ENCODE results near the gene PMVK.
"Not testable (repeated sequence)": the region's sequence is repeated elsewhere in the genome, so short reads cannot be mapped to it uniquely, and the experiment has no call there.

The PMVK gene

GRCh38 chr1:154936555-154937084, at the start of gene PMVK:
TSS of gene PMVK (minus strand) at chr1:154936719. CDS start at chr1:154936685, 34 bp downstream.
- peak; percentile 98 for DNase-seq

- peak; percentile 55 for DNase-seq
Observed at GRCh38 chr1:154983776-154984466, 47.4 kb upstream of the PMVK start.

DNA sequence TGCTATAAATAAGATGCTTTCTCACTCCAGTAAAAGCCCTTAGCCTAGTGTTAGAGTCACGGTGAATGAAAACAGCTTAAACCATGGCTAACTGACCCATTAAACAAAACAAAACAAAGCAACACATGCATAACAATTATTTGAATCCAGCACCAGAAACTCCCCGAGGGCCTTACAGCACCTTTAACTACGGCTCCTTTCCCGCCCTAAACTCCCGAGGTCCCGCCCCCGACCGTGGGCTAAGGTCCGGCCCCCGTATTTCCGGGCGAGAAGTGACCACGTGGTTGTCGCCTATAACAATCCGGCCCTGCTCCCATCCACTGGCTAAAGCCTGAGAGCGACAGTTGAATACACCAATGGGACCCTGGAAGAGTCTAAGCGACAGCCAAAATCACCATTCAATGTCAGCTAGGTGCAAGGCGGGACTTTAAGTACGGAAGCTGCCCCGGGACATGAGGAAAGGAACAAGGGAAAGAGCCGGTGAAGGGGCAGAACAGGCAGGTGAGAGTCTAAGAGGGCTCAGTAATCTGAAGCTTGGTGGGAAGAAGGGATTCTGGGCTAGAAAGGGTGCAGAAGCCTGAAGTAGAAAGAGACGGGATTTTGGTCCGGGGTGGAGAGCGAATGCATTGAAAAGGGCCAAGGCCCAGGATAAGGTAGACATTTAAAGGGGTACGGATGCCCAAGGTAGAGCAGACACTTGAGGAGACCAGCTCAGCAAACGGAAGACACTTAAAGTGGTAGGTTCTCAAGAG, 46.6 kb upstream of the PMVK start, which contains the start of gene FLAD1:
TSS of gene FLAD1 (plus strand) at position 448 of the 752 bp plus-strand sequence. CDS start 351 bp downstream, outside the sequence.
- peak; percentile 100 for DNase-seq

DNA sequence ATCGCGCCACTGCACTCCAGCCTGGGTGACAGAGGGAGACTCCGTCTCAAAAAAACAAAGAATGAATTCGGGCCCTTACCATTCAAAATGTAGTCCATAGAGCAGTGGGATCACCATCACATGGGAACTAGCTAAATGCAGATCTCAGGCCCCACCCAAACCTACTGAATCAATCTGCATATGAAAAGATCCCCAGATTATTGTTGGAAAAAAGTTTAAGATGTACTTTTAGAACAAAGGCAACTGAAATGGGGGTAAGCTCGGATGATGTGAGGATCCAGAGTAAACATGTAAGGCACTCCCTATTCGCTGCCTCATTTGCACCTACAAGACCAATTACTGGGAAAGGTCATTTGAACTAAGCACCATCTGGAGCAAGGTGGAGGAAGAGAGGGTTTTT, 45.8 kb upstream of the PMVK start:
- DNase-seq = peak; percentile 74

GRCh38 chr1:154978360-154978759, 41.8 kb upstream of the PMVK start:
- DNase-seq = no peak

- not testable (repeated sequence) for DNase-seq
Observed at GRCh38 chr1:154977762-154978161, 41.2 kb upstream of the PMVK start.

GRCh38 chr1:154975409-154976059, 39.0 kb upstream of the PMVK start:
- DNase-seq = no peak

DNA sequence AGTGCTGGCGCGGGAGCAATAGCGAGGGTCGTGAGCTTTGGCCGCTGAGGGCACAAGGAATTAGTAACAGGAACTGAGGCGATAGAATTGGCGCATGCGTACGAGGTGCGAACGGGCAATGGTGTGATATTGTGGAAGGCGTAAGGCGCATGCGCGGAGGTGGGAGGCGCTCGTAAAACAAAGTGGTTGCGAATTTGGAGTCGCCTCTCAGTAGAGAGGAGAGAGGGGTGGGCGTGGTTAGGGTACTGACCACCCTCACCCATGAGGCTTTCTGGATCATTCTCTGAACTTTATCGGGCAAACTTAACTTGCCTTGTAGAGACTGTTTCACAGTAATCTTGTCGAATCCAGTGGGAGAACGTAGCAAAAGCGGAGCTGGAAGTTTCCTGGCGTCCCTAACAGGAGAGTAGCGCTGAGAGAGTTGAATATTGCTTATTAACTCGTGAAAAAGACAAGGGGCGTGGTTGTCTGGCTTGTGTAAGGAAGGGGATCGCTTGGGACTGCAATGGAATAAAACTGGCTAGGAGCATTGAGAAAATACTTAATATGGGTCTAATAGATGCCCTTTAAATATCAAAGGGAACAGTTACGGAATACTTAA, 38.4 kb upstream of the PMVK start:
- DNase-seq = peak; percentile 99

GRCh38 chr1:154974102-154974807, 37.7 kb upstream of the PMVK start, which contains the start of gene CKS1B:
TSS of gene CKS1B (plus strand) at chr1:154974681. CDS start at chr1:154974746, 65 bp downstream.
- peak; percentile 100 for DNase-seq

GRCh38 chr1:154973344-154974101, 37.0 kb upstream of the PMVK start:
- DNase-seq = peak; percentile 99

- peak; percentile 52 for DNase-seq
Observed at GRCh38 chr1:154972517-154973343, 36.2 kb upstream of the PMVK start.

DNA sequence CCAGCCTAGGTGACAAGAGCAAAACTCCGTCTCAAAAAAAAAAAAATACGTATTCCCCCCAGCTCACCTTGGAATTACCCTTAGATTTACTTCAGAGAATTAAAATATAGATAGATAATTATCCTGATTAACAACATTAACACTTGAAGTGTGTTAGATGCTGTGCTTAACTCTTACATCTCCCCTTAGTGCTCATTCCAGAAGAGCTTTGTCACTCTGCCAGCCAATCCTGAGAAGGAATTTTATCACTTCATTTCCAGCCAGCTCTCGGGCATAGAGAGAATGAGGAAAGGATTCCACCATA, 35.6 kb upstream of the PMVK start:
- DNase-seq = no peak

GRCh38 chr1:154971341-154971998, 35.0 kb upstream of the PMVK start:
- DNase-seq = no peak

DNA sequence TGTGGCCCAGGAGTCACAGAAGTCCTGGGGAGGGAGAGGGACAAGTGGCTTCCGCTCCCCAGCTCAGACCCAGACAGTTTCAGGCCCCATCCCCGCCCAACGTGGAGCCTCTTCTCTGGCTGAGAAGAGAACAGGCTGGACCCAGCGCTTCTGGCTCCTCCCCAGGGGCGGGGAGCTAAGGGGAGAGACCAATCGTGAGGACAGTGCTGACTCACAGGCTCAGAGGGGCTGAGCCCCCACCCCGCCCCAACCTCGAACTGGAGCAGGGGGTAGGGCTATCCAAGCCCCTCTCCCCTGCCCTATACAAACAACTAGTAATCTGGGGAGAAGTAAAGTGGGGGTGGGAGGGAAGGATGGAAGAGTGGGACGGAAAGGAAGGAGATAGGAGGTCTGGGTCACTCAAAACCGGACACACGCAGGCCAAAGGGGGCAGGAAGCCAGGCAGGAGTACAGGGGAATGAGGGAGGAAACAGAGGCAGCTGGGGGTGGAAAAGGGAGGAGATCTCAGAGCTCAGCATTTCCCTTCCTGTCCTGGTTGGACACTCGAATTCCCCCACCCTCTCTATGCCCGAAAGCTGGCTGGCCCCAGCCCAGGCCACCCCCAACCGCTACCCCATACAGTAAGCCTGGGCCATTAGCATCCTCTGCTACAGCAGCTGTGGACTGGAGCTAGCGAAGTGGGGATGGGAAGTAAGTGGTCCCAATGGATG, 34.3 kb upstream of the PMVK start, which contains the start of gene SHC1:
TSS of gene SHC1 (minus strand) at position 117 of the 710 bp plus-strand sequence. CDS start 221 bp downstream, outside the sequence.
- DNase-seq = peak; percentile 98

GRCh38 chr1:154969860-154970452, 33.4 kb upstream of the PMVK start:
- DNase-seq = no peak

- no peak for DNase-seq
Observed at GRCh38 chr1:154969246-154969645, 32.7 kb upstream of the PMVK start.

DNA sequence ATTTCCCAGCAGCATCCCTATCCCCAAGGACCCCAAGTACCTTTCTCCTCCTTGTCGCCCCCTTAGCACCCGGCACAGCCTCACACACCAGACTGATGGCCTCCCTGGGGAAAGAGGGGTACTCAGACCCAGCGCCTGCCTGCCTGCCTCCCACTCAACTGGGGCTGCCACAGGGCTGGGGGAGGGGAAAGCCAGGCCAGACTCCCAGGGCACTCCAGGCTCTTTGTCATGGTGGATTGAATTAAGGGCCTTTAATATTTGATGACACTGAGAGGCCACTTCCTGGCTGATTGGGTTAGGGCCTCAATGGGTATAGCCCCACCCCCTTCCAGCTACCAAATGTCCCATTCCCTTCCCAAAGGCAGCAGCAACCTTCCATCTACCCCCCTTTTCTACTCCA, 32.2 kb upstream of the PMVK start:
- no peak for DNase-seq

GRCh38 chr1:154967331-154967950, 30.9 kb upstream of the PMVK start:
- no peak for DNase-seq

All from NCI-H82 (cell line).